Body of pancreas (tissue), 4 donors: ENCODE data around the gene FMNL2. TPM values are rescaled to one million over a fixed set of nuclear protein-coding genes. Genes with fewer than 3 reads are reported as not detected.

Source experiments
- ATAC-seq: fragments of 150-250 bp; one replicate; pipeline ENCODE4 v1.9.1; 2016
- DNase-seq, 4 donors: peaks; one replicate each; pipeline ENCODE4 v3.0.0-alpha.2; 2019
- H3K27ac ChIP-seq, 4 donors: fragments of 200-600 bp; sonication (generic); 1 replicate in 3 of 4; 2 replicates in 1 of 4; pipeline versions ENCODE4 v1.5.1 to v1.6.1; 2016 to 2019; ENCODE audit warnings: mild to moderate bottlenecking in 1 of 4, mixed read lengths in 1 of 4, moderate library complexity in 1 of 4
- H3K27me3 ChIP-seq, 2 donors: fragments of 200-600 bp; sonication (generic); one replicate each; pipeline ENCODE4 v1.6.0; 2016; ENCODE audit warnings: mild to moderate bottlenecking in 1 of 2
- H3K36me3 ChIP-seq, 2 donors: fragments of 200-600 bp; sonication (generic); replicated peaks in 1 of 2; 2 replicates each; pipeline ENCODE4 v1.5.1; 2016; ENCODE audit warnings: low read depth in 2 of 2; ENCODE audit not compliant: insufficient read depth in 1 of 2
- H3K4me1 ChIP-seq: fragments of 200-600 bp; sonication (generic); one replicate; pipeline ENCODE4 v1.6.0; 2016
- H3K4me3 ChIP-seq, 2 donors: fragments of 200-600 bp; sonication (generic); 1 replicate in 1 of 2; 2 replicates in 1 of 2; pipeline ENCODE4 v1.5.1; 2016 to 2019
- H3K9me3 ChIP-seq, 3 donors: fragments of 200-600 bp; sonication (generic); 1 replicate in 2 of 3; 2 replicates in 1 of 3; pipeline ENCODE4 v1.5.1; 2016
- CTCF ChIP-seq, 7 experiments: fragments of 450-650 bp in 4 of 7; fragments of 200-600 bp in 3 of 7; sonication (generic) in 3 of 7; IDR thresholded peaks; one replicate each; pipeline ENCODE4 v1.5.1; 2016 to 2019; ENCODE audit warnings: antibody characterized with exemption in 7 of 7
- POLR2A ChIP-seq, 3 donors: fragments of 450-650 bp; IDR thresholded peaks; one replicate each; pipeline ENCODE4 v1.6.1; 2016; ENCODE audit warnings: antibody characterized with exemption in 3 of 3, mild to moderate bottlenecking in 2 of 3
- WGBS, 2 donors: methylation state at CpG; one replicate each; pipeline ENCODE4 v1.1.5; 2017; 5-methylcytosine and 5-hydroxymethylcytosine counted together
- intact Hi-C: fragments of 100-400 bp; cut with DNase I; formaldehyde crosslinking; loops from one replicate; pipeline ENCODE4 v1.15.1; 2023
- total RNA-seq, 2 donors: library from RNA; depleted of rRNA; stranded (reverse); fragments of >200 nt; gene quantifications; one replicate each; pipeline ENCODE4 v1.1.0, GENCODE V29; 2016

The FMNL2 gene
- total RNA-seq, 2 donors from 2014 or later: 13.5 to 44.4 TPM

GRCh38 chr2:152594792-152595191 is 259.8 kb downstream of the FMNL2 start:
- WGBS, 2 donors: 51 to 54% methylated on average over 3 of the region's 3 CpGs
- H3K36me3 ChIP-seq: no peaks in the 10 kb centered on the region
- ATAC-seq: peak; percentile 38
- no peak overlapping the region for H3K27ac ChIP-seq
- TF ChIP-seq POLR2A (IDR thresholded peaks at IDR 0.05): no peak
- no peak for TF ChIP-seq CTCF (IDR thresholded peaks at IDR 0.05)
- no peaks in the 10 kb centered on the region for H3K4me1 ChIP-seq
- H3K4me3 ChIP-seq: no peak overlapping the region
- DNase-seq: peak in 2 of 4 donors; percentile 12
- intact Hi-C loops: no loop called here
- H3K27me3 ChIP-seq: no peaks in the 10 kb centered on the region
- H3K9me3 ChIP-seq: no peaks in the 10 kb centered on the region

- no peaks in the 10 kb centered on the region for H3K9me3 ChIP-seq
- no peaks in the 10 kb centered on the region for H3K4me1 ChIP-seq
- intact Hi-C loops: no loop called here
- DNase-seq (no peak), ATAC-seq (no peak)
- 93 to 96% methylated on average over 9 of the region's 9 CpGs for WGBS, 2 donors
- no peaks in the 10 kb centered on the region for H3K36me3 ChIP-seq
- no peak for TF ChIP-seq POLR2A (IDR thresholded peaks at IDR 0.05)
- TF ChIP-seq CTCF (IDR thresholded peaks at IDR 0.05): no peak
- H3K27me3 ChIP-seq: no peaks in the 10 kb centered on the region
- no peak overlapping the region for H3K27ac ChIP-seq
- no peak overlapping the region for H3K4me3 ChIP-seq
These were observed 264.2 kb downstream of the FMNL2 start for GRCh38 chr2:152598975-152599759.

DNA sequence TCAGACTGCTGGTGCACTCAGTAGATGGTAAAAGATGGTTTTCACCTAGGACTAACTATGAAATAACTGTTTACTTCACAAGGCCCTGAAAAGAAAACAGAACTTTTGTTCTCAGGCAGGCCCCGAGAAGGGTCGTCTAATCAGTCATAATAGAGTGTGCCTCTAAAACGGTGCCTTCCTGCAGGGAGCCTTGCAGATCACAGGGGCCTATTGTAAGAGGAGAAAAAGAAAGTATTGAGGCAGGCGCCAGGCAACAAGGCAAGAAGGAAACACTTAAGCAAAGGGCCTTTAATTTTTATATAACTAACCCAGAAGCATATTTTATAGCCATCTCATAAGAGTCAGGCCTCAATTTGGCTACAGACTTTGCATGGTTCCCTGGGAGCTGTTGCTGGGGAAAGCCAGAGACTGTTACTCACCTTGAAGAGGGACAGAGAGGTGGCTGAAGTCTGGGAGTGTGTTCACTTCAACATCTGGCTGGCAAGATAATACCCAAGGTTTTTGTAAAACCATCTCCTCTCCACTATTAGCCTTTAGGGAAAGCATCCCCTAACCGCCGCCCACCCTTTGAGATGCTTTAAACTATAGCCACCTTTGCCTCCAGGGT is 265.2 kb downstream of the FMNL2 start:
- no peaks in the 10 kb centered on the region for H3K36me3 ChIP-seq
- ATAC-seq (no peak), DNase-seq (no peak)
- H3K27ac ChIP-seq: no peak overlapping the region
- WGBS, 2 donors: 82 to 87% methylated on average over 6 of the region's 6 CpGs
- no peak overlapping the region for H3K4me3 ChIP-seq
- TF ChIP-seq CTCF (IDR thresholded peaks at IDR 0.05): no peak
- no peak for TF ChIP-seq POLR2A (IDR thresholded peaks at IDR 0.05)
- no peaks in the 10 kb centered on the region for H3K9me3 ChIP-seq
- intact Hi-C loops: no loop called here
- no peaks in the 10 kb centered on the region for H3K27me3 ChIP-seq
- H3K4me1 ChIP-seq: no peaks in the 10 kb centered on the region

DNA sequence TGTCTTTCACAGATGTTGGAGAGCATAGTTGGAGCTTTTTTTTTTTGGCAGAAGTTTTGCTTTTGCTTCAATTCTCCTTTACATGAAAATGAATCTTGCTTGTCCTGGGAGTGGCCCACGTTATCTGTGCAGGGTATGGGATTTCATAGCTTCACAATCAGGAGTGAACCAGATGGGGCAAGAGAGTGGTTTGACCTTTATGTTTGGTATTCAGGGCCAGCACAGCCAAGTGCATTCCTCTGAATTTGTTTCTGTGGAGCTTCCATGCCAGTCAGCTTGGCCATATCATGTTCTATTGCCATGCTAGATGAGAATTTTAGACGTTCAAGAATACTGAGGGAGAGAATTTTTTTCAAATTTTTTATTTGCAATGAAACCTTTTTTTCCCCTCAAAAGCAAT is 265.7 kb downstream of the FMNL2 start:
- H3K27ac ChIP-seq: no peak overlapping the region
- intact Hi-C loops: no loop called here
- TF ChIP-seq CTCF (IDR thresholded peaks at IDR 0.05): no peak
- TF ChIP-seq POLR2A (IDR thresholded peaks at IDR 0.05): no peak
- H3K4me1 ChIP-seq: no peaks in the 10 kb centered on the region
- 63 to 84% methylated on average over 2 of the region's 2 CpGs for WGBS, 2 donors
- no peaks in the 10 kb centered on the region for H3K27me3 ChIP-seq
- no peak for ATAC-seq
- DNase-seq: no peak
- H3K36me3 ChIP-seq: no peaks in the 10 kb centered on the region
- no peak overlapping the region for H3K4me3 ChIP-seq
- no peaks in the 10 kb centered on the region for H3K9me3 ChIP-seq
